NOMO-1 treated with dmso at 0.1 percent for 144 hours (cell line): ENCODE measurements around the gene PTPRD.
"Not testable (repeated sequence)": the region's sequence is repeated elsewhere in the genome, so short reads cannot be mapped to it uniquely, and the experiment has no call there.

Experiments
- DNase-seq: peaks from one replicate; lab custom pipeline; 2025; ENCODE audit not compliant: unreplicated experiment; lab: John Stamatoyannopoulos, UW

Gene PTPRD

DNA sequence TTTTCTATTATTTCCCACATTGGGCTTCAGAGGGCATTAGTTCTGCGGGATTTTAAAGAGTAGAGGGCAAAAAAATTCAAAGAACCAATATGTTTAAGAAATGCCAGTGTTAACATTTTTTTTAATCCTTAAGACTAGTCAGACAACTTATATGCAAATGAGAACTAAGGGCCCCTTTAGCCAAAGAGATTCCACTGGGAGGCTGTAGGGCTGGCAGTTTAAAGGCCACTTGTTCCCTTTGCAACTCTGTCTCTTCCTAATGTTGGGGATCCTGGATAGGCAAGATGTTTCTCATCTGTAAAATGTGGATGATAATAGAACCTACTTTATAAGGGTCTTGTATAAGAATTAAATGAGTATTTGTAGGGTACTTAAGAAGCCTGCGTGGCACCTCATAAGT, 1395.9 kb downstream of the PTPRD start:
- DNase-seq, result no peak

DNA sequence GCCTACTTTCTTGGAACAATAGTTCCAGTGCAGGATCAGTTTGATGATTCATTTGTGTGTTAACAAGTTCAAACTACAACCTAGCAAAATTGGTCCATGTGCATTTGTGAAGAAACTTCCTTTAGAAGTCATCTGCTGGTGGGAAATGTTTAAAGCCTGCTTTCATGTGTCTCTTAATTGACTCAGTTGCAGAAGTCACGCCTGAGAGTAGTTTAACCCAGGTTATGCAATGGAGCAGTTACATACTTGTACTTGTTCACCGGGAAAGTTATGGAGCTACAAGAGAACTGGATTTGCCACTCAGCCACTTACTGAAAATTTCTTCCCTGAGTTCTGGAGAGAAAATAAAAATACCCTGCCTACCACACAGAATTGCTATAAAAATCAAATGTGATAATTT, 1397.8 kb downstream of the PTPRD start:
- DNase-seq, result no peak

DNA sequence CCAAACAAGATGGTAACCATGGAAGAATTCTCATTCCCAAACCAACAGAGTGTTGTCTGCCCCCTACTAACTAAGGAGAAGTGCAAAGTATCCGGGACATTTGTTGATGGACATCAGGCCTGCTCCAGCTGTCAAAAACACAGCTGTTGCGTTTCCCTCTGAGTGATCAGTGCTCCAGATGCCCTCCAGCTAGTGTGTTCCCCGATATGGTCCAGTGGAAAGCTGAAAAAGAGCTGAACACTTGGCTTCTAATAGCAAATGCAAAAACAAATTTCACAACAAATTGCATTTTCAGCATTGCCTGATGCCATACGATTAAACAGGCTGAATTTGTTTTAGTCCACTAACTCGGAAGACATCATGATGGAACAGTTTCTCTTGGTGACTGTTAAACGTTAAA, 1398.7 kb downstream of the PTPRD start:
- DNase-seq, result no peak

DNA sequence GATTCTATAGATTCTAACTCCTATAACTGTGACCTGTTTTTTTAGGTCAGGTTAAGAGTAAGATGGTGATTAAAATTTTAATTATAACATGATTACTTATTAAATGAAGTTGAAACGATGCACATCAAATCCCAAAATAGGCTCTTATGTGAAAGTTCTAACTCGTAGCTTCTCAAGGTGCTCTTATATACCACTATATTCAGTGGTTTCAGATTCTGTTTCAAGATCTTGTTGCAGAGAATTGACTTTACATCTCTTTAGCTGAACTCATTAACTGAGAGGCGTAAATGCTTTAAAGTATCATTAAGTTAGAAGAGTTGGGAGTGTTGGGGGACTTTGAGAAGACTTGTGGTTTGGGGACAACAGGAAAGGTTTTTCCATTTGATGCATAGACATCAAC, 1399.8 kb downstream of the PTPRD start:
- no peak for DNase-seq

DNA sequence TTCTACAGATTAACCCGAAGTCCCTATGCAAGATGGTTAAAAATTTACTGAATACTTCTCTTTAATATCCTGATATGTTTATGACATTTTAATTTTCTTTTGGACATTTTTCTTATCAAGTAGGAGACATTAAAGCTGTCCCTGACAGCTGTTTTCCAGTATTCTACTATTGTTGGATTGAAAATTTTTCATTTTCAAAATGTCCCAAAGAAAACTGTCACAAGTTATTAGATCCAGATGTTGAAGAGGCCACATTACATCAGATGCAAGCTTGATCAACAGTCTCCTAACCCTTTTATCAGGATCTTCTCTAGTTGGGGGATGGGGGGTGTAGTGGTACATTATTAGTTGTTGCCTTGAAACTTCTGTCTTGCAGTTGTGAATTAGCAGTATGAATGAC, 1410.5 kb downstream of the PTPRD start:
- no peak for DNase-seq

DNA sequence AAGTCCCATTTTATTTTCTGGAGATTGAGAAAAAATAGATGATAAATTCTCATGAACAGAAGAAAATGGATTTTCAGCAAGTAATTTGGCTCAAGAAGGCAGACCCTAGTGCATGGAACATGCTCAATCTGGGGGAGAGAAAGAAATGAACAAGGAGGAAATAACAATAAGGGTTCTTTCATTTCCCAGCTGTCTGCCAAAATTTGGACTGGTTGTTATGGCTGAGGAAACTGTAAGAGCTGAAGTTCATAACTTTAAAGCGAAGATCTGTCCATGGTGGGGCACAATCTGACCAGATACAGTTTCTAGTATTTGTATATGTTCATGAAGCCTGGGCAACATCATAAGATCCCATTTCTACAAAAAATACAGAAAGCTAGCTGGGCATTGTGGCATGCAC, 1426.7 kb downstream of the PTPRD start:
- no peak for DNase-seq

DNA sequence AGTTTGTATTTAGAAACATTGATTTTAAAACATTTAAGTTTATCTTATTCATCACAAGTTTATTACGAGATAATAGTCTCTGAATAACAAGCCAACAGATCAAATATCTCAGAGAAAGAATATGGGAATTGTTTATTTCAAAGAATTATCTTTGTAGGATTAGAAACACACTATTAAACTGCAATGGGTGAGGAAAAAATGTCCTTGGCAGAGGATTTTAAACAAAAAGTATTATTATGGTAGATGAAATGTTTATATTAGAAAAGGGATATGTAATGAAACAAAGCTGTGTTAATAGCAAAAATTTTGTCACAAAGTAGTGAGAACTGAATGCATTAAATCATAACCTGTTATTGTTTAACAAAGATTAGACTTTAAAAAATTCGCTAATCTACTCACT, 1430.4 kb downstream of the PTPRD start:
- no peak for DNase-seq

DNA sequence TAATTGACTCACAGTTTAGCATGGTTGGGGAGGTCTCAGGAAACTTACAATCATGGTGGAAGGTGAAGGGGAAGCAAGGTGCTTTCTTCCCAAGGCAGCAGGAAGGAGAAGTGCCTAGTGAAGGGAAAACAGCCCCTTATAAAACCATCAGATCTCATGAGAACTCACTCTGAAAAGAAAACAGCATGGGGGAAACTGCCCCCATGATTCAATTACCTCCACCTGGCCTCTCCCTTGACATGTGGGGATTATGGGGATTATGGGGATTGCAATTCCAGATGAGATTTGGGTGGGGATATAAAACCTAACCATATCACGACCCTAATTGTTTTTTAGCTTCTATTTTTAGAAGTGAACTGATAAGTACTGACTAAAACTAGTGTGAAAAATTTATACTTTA, 1435.7 kb downstream of the PTPRD start:
- no peak for DNase-seq

DNA sequence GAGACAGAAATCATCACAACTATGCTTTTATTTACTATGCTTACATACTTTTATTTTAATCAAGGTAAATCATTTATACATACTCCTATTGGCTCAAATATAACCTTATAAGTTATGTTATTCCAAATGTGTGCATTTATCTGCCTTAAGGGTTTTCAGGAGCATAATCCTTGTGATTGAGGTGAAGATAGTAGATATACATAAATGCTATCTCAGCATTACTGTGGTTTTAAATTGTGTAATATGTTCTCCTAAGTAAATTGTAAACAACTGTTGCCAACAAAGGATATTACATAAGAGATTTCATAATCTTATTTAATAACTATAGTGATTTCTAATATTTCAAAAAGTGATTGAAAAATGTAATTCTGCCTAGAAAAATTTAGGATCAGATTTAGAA, 1438.4 kb downstream of the PTPRD start:
- DNase-seq, result no peak

DNA sequence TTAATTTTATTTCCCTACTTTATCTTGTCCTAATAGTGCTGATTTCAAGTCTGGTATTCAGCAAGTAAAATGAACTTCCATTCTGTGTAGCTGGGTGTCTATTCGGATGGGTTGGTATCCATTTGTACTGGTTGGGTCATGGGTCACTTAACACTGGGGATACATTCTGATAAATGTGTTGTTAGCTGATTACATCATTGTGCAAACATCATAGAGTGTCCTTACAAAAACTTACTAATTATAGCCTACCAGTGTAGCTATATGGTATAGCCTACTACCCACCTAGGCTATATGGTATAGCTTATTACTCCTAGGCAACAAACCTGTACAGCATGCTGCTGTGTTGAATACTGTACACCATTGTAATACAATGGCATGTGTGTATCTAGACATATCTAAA, 1439.5 kb downstream of the PTPRD start:
- no peak for DNase-seq

DNA sequence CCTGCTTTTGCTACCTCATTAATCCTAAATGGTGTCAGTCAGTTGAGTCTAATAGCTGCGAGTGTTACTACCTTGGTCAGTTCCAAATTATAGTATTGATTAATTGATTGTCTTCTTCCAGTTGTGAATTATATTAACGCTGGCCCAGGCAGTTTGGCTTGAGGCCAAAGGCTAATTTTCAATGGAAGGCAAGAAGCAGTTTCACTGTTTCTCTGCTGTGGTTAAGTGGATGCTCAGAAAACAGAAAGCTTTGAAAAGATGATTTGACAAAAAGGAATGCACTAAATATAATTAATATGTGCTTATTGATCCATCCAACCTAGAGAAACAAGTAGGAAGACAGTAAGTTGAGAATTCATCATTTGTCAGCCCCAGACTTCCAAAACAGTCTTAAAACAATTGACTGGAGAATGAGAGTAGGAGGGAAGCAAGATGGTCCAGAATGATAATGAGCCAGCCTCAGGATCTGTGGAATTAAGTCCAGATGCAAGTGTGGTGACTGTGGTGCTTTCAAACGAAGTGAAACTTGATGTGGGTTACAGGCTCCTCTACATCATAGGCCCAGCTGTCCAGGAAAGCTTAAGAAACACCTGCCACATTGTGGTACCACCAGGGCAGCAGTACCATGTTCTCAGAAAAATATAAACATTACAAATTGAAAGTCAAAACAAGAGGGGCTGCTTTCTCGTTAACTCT, 1442.2 kb downstream of the PTPRD start:
- no peak for DNase-seq

DNA sequence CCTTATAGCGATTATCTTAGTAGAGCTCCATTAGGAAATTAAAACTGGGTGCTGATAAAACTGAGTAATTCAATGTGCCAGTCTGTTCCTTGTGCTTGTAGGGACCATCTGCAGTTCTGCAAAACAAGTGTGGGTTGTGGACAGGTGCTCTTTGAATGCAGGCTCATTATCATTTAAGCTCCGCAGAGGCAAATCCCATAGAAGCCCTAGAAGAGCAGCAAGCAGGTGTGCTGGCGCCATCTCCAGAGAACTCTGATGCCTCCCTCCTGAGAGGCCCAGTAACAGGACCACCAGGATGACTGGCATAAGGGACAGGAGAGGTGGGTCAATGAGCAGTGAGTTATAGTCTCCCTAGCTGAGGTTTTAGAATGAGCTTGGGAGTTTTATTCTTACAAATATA, 1470.8 kb downstream of the PTPRD start:
- no peak for DNase-seq

DNA sequence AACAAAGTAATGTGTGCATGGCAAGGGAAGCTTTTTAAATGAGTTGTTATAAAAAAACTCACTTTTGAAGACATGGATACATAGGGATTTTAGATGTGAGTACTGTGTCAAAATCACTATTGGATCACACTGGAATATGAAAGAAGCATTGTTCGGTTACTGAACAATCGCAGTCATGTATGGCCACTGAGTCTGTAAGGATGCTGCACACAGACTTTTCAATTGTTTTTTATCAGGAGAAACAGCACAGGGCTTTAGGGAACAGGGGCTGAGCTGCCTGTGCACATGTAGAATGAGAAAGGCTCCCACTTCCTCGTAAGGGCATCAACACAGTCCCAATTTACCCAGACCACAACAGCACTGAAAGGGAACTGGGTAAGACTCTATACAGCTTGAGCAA, 1479.3 kb downstream of the PTPRD start:
- no peak for DNase-seq

DNA sequence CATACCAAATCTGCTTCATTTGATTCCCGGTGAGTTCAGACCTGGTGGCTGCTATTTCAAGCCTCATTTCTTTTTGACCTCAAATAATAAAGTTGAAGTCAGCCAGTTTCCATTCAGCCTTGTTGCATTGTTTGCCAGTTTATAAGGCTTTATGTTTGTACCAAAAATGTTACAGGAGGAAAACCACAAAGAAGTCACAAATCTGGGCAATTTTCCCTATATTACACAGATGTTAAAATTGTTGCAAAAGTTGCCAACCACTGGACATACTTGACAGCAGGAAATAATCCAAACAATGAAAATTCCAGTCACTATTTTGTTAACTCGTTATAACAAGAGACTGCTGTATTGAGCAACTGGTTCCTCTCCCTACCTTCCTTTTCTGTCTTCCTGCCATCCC, 1488.2 kb downstream of the PTPRD start:
- no peak for DNase-seq

DNA sequence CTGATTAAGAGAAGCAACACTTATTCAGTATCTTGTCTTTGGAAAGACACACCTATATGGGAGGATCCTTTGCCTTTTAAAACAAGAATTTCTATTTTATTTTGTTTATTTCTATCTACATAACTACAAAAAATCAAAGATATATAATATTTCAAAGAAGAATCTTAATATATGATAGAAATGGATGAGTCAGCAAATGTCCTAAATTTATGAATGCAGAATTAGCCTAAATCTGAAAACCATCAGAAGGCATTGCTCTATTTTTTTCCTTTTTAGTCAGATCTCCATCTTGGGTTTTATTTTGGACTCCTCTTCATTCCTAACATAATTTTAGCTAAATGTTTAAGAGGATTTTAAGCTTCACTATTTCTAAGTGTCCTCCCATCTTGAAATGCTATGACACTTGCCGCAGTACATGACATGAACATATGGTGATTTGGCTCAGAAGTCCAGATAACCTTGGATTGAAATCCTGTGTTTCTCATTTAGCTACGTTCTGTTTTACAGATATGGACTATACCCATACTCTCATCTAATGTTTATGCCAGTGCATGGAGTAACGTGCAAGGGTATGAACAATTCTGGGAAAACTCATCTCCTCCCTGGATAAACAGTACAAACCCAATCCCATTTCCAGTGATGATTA, 1490.4 kb downstream of the PTPRD start:
- DNase-seq, result no peak

DNA sequence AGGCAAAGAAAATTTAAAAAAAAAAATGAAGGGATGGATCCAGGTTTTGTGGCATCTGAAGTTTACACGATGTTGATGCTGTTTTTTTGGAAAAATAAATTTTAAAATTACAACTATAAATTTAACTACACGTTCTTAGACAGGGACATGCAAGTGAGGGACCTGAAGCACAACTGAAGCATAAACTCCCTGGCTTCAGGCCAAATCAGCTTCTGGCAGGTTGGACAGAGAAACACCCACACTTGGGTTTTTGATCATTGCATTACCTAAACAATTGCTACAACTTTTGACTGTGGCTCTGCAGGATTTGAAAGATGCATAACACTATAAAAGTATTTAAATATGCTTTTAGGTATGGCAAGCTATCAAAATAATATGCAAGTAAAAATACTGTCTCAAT, 1494.9 kb downstream of the PTPRD start:
- no peak for DNase-seq

DNA sequence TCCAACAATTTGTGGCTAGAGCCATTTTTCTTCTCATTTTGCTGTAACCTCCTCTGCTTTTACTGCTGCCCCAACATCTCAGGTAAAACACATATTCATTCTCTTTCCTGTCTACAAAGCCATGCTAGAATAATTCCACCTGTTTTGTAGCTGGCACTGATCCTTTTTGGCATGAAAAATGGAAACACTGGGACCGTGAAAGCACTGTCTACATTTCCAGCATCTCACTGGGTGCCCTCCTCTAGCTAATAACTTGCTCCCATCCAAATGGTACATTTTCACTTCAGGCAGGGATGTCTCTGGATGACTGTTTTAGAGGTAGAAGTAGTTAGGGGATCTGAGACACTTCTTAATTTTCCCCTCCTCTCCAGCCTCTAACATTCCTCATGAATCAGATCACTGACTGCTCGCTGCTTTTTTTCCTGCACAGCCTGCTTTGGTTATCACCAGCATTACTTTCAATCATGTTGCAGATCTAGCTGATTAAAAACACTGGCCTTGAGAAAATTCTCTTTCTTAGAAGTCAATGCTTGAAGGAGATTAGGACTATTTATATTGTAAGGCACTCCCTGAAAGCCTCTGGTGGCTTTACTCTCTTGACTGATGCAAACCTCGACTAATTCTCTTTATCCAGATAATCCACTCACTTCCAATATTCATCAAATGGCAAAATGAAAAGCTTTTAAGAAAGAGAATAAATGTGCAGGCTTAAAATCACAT, 1500.6 kb downstream of the PTPRD start:
- DNase-seq, result no peak

DNA sequence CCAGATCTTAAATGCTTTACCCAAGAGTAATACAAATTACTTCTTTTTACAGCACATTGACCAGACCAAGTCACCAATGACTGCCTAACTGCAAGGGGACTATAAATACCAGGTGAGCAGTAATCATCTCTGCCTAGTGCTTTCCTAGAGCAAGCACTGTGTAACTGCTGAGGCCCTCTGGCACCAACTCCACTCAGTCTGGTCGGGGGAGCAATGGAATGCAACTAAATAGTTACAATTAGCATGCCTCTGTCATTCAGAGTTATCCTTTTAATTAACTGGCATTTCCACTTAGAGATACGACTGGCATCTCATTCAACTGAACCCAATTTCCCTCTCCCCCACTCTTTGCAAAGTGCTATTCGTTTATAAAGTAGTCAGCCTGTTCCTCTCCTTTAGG, 1504.2 kb downstream of the PTPRD start:
- DNase-seq, result no peak

DNA sequence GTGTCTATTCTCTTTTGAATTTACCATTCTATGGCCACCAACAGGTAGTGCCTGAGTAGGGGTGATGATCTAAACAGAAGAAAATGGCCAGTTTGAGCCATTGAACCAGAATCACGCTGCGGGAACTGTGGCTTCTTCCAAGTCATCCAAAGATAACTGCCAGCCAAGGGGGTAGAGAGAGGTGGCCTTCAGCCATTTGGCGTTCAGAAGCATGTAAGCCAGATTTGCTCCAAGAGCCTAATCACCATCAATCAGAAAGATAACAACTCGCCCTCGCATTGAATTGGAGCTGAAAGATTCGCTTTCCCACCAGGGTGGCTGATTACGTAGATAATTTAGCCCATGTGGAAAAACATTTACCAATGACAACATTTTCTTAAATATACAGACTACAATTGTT, 1510.5 kb downstream of the PTPRD start:
- no peak for DNase-seq

DNA sequence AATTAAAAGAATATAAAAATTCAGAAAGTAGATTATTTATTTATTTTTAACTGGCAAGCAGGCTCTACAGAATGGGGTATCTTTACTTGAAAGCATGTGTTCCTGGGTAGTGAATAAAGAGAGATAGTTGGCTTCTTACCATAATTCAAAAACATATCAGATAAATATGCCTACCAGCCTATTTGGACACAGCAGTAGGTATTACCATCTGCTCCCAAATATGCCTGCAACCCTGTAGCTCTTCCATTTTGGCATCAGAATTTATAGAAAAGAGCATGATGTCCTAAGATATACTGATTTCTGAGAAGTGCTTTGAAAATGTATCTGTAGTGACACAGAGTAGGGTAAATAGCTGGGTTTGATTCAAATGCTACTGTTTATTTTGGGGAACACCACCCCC, 1512.7 kb downstream of the PTPRD start:
- no peak for DNase-seq

DNA sequence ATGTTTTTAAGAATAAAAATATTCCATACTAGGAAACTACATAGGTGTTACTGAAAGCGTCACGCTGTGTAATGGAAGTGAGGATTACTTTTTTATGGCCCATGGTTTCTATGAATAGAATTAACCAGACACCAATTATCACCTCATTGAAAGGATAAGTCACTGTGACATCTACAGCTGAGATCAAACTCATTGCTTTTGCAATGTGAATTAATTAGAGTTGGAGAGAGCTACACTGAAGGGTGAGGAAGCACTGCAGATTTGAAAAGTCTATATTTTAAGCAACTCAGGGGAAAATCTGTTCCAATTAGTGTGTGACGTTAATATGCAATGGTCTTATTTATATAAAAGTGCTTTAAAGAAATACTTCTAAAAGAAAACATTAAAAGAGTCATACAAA, 1513.2 kb downstream of the PTPRD start:
- DNase-seq, result no peak

DNA sequence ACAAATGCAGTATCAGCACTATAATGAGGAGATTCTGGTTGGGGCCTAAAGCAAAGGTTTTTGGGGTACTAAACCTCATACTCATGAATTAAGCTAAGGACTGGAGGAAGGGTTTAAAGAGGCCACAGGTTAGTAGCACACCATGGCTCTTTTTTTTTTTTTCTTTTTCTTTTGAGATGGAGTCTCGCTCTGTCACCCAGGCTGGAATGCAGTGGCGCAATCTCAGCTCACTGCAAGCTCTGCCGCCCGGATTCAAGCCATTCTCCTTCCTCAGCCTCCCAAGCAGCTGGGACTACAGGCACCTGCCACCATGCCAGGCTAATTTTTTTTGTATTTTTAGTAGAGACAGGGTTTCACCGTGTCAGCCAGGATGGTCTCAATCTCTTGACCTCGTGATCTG, 1515.5 kb downstream of the PTPRD start:
- not testable (repeated sequence) for DNase-seq
